Mesenchymal stem cell (in vitro differentiated cells and primary cell): ENCODE results near the gene STUM.

Experiments
- DNase-seq: peaks from one replicate; pipeline ENCODE4 v3.0.0-alpha.2; 2013
- H2AFZ ChIP-seq: one replicate; pipeline ENCODE4 v1.6.1; 2013; ENCODE audit warnings: low read depth, mild to moderate bottlenecking, control low read depth, inconsistent platforms, low read length, moderate library complexity
- H2AK5ac ChIP-seq: 2 replicates; pipeline ENCODE4 v1.6.1; 2013; ENCODE audit warnings: low read length, moderate library complexity, mild to moderate bottlenecking, inconsistent platforms; ENCODE audit not compliant: severe bottlenecking
- H2BK120ac ChIP-seq: one replicate; pipeline ENCODE4 v1.6.1; 2013; ENCODE audit warnings: low read depth, mild to moderate bottlenecking, inconsistent platforms, low read length, moderate library complexity
- H2BK12ac ChIP-seq, 2 experiments: one replicate each; pipeline ENCODE4 v1.6.1; 2013; ENCODE audit warnings: inconsistent platforms in 2 of 2, low read length in 2 of 2, mild to moderate bottlenecking in 2 of 2, moderate library complexity in 2 of 2, control low read depth in 1 of 2
- H2BK15ac ChIP-seq: one replicate; pipeline ENCODE4 v1.6.1; 2013; ENCODE audit warnings: mild to moderate bottlenecking, low read depth, inconsistent platforms; ENCODE audit not compliant: poor library complexity, severe bottlenecking
- H2BK5ac ChIP-seq: 2 replicates; pipeline ENCODE4 v1.6.1; 2013; ENCODE audit warnings: low read depth, mild to moderate bottlenecking, low read length, control low read depth, inconsistent platforms; ENCODE audit not compliant: poor library complexity, severe bottlenecking
- H3K14ac ChIP-seq, 2 experiments: one replicate each; pipeline ENCODE4 v1.6.1; 2013; ENCODE audit warnings: inconsistent platforms in 2 of 2, low read length in 2 of 2, control low read depth in 1 of 2, mild to moderate bottlenecking in 1 of 2, moderate library complexity in 1 of 2
- H3K18ac ChIP-seq, 2 experiments: one replicate each; pipeline ENCODE4 v1.6.1; 2013; ENCODE audit warnings: inconsistent platforms in 2 of 2, low read length in 2 of 2, control low read depth in 1 of 2, low read depth in 1 of 2, mild to moderate bottlenecking in 1 of 2
- H3K23ac ChIP-seq, 2 experiments: one replicate each; pipeline ENCODE4 v1.6.1; 2013; ENCODE audit warnings: inconsistent platforms in 2 of 2, low read length in 2 of 2, mild to moderate bottlenecking in 2 of 2, moderate library complexity in 2 of 2, control low read depth in 1 of 2
- H3K27ac ChIP-seq: 2 replicates; pipeline ENCODE4 v1.5.1; 2013; ENCODE audit warnings: mild to moderate bottlenecking, moderate library complexity, low read length, control low read depth, inconsistent platforms; ENCODE audit not compliant: poor library complexity, severe bottlenecking
- H3K27me3 ChIP-seq, 2 experiments: 2 replicates each; pipeline versions ENCODE4 v1.6.1 to v1.7.0; 2013; ENCODE audit warnings: low read length in 2 of 2, mild to moderate bottlenecking in 2 of 2, moderate library complexity in 2 of 2, control low read depth in 1 of 2, inconsistent platforms in 1 of 2; ENCODE audit not compliant: control insufficient read depth in 1 of 2, insufficient read depth in 1 of 2
- H3K36me3 ChIP-seq, 2 experiments: 2 replicates each; pipeline versions ENCODE4 v1.6.1 to v1.7.0; 2013; ENCODE audit warnings: low read length in 2 of 2, control low read depth in 1 of 2, inconsistent platforms in 1 of 2, low read depth in 1 of 2, mild to moderate bottlenecking in 1 of 2; ENCODE audit not compliant: insufficient read depth in 2 of 2, control insufficient read depth in 1 of 2
- H3K4ac ChIP-seq, 2 experiments: one replicate each; pipeline ENCODE4 v1.6.1; 2013; ENCODE audit warnings: inconsistent platforms in 2 of 2, low read length in 2 of 2, mild to moderate bottlenecking in 2 of 2, moderate library complexity in 2 of 2, control low read depth in 1 of 2, low read depth in 1 of 2
- H3K4me1 ChIP-seq: 2 replicates; pipeline ENCODE4 v1.6.1; 2013; ENCODE audit warnings: low read depth, low read length, control low read depth; ENCODE audit not compliant: control insufficient read depth, insufficient read depth
- H3K4me2 ChIP-seq: 2 replicates; pipeline ENCODE4 v1.6.1; 2013; ENCODE audit warnings: low read length, mild to moderate bottlenecking, inconsistent platforms; ENCODE audit not compliant: poor library complexity, severe bottlenecking
- H3K4me3 ChIP-seq, 2 experiments: 2 replicates each; pipeline versions ENCODE4 v1.5.1 to v1.7.0; 2013; ENCODE audit warnings: low read length in 2 of 2, mild to moderate bottlenecking in 2 of 2, control low read depth in 1 of 2, low read depth in 1 of 2; ENCODE audit not compliant: insufficient read depth in 1 of 2
- H3K79me1 ChIP-seq: replicated peaks from 2 replicates; pipeline ENCODE4 v1.6.1; 2013; ENCODE audit warnings: mild to moderate bottlenecking, control low read depth, low read length, inconsistent platforms; ENCODE audit not compliant: poor library complexity, severe bottlenecking
- H3K9ac ChIP-seq: 2 replicates; pipeline ENCODE4 v1.7.0; 2013; ENCODE audit warnings: mild to moderate bottlenecking, low read length, moderate library complexity
- H3K9me3 ChIP-seq: 2 replicates; pipeline ENCODE4 v1.7.0; 2013; ENCODE audit warnings: mild to moderate bottlenecking, low read length; ENCODE audit not compliant: control insufficient read depth
- H4K8ac ChIP-seq: one replicate; pipeline ENCODE4 v1.6.1; 2013; ENCODE audit warnings: inconsistent platforms, mild to moderate bottlenecking, low read length, moderate library complexity
- H4K91ac ChIP-seq: one replicate; pipeline ENCODE4 v1.6.1; 2013; ENCODE audit warnings: mild to moderate bottlenecking, low read length, inconsistent platforms
- WGBS: methylation state at CpG from one replicate; pipeline ENCODE4 v1.1.7; 2013; ENCODE audit warnings: mixed read lengths; 5-methylcytosine and 5-hydroxymethylcytosine counted together

STUM gene

GRCh38 chr1:226652613-226653012 is 104.0 kb downstream of the STUM start:
- 89% methylated on average over 6 of the region's 6 CpGs for WGBS

GRCh38 chr1:226653311-226653921 is 104.9 kb downstream of the STUM start:
- no peak overlapping the region for H3K4me2 ChIP-seq
- 91% methylated on average over 11 of the region's 11 CpGs for WGBS
- H3K9me3 ChIP-seq, result no peaks in the 10 kb centered on the region
- H3K79me1 ChIP-seq, result peaks cover 13% of the 10 kb centered on the region
- H2BK120ac ChIP-seq, result no peak overlapping the region
- no peak overlapping the region for H3K9ac ChIP-seq
- H3K4me3 ChIP-seq, result no peak overlapping the region
- no peak overlapping the region for H3K18ac ChIP-seq
- H3K4me1 ChIP-seq, result peaks cover 34% of the 10 kb centered on the region
- H2BK15ac ChIP-seq, result peak overlapping the region; percentile 31
- no peak overlapping the region for H3K23ac ChIP-seq
- no peak overlapping the region for H3K4ac ChIP-seq
- no peak overlapping the region for H3K27ac ChIP-seq
- H2BK12ac ChIP-seq, result peak overlapping the region in 1 of 2 experiments; percentile 0
- H3K27me3 ChIP-seq, result no peaks in the 10 kb centered on the region
- no peak overlapping the region for H3K14ac ChIP-seq
- peak overlapping the region; percentile 21 for H2AK5ac ChIP-seq
- peaks cover 0 to 1% of the 10 kb centered on the region in 2 experiments for H3K36me3 ChIP-seq
- H4K8ac ChIP-seq, result peak overlapping the region; percentile 5
- no peak overlapping the region for H2BK5ac ChIP-seq
- H4K91ac ChIP-seq, result no peak overlapping the region
- no peak for DNase-seq
- no peak overlapping the region for H2AFZ ChIP-seq

More at GRCh38 chr1:226652613-226653012, 104.0 kb downstream of the STUM start:
- Histone ChIP-seq H2BK12ac (no peak overlapping the region), H2BK15ac (no peak overlapping the region), H3K23ac (no peak overlapping the region), H2BK5ac (no peak overlapping the region), H4K8ac (no peak overlapping the region), H3K14ac (no peak overlapping the region), H3K9ac (no peak overlapping the region), H3K79me1 (peaks cover 10% of the 10 kb centered on the region), H3K4me2 (no peak overlapping the region), H2AFZ (no peak overlapping the region), H3K27me3 (no peaks in the 10 kb centered on the region), H4K91ac (peak overlapping the region; percentile 45), H3K4ac (no peak overlapping the region), H3K4me1 (peaks cover 34% of the 10 kb centered on the region), H3K4me3 (no peak overlapping the region), H3K27ac (no peak overlapping the region), H3K9me3 (no peaks in the 10 kb centered on the region), H2BK120ac (no peak overlapping the region), H3K36me3 (peaks cover 5 to 9% of the 10 kb centered on the region in 2 experiments), H2AK5ac (no peak overlapping the region), H3K18ac (no peak overlapping the region)
- DNase-seq, result no peak

DNA sequence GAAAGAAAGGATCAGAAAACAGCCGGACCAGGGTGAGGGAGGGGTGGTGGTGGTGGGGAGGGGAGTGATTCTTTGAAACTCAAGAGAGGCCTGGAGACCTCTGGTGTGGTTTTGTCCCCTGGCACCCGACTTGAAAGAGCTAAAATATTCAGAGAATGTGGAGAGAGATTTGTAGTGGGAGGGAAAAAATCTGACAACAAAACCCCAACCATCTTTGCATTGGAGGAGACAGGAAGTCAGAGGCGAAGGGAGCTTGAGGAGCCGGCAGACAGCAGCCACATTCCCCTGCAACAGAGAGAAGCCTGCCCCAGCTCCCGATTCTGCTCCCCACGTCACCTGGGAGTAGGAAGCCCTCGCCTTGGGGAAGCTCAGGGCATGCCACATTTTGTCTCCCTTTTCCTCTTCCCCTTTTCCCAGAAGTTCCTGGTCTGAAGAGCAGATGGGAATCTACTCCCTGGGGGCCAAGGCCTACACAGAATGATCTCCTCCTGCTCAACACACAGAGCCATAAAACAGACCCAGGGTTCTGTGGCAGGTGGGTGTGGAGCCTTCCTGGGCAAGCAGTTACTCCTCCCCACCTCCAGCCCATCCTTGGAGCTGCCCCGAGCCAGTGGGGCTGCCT is 105.6 kb downstream of the STUM start:
- H3K27ac ChIP-seq, result peak overlapping the region; percentile 45
- no peak overlapping the region for H2AFZ ChIP-seq
- H2BK15ac ChIP-seq, result no peak overlapping the region
- no peak overlapping the region for H3K14ac ChIP-seq
- WGBS, result 31% methylated on average over 7 of the region's 8 CpGs
- peak overlapping the region; percentile 7 to 61 for H2BK12ac ChIP-seq
- H3K4ac ChIP-seq, result peak overlapping the region in 1 of 2 experiments; percentile 22
- peaks cover 34% of the 10 kb centered on the region for H3K4me1 ChIP-seq
- H3K23ac ChIP-seq, result no peak overlapping the region
- no peak overlapping the region for H3K9ac ChIP-seq
- peak overlapping the region; percentile 9 to 67 for H3K18ac ChIP-seq
- H3K79me1 ChIP-seq, result peaks cover 20% of the 10 kb centered on the region
- DNase-seq, result peak; percentile 46
- peak overlapping the region; percentile 25 for H4K8ac ChIP-seq
- no peak overlapping the region for H2BK5ac ChIP-seq
- no peaks in the 10 kb centered on the region for H3K9me3 ChIP-seq
- peak overlapping the region; percentile 10 for H4K91ac ChIP-seq
- no peak overlapping the region for H3K4me2 ChIP-seq
- H2BK120ac ChIP-seq, result no peak overlapping the region
- H2AK5ac ChIP-seq, result peak overlapping the region; percentile 18
- no peak overlapping the region for H3K4me3 ChIP-seq
- H3K27me3 ChIP-seq, result no peaks in the 10 kb centered on the region
- no peaks in the 10 kb centered on the region for H3K36me3 ChIP-seq

DNA sequence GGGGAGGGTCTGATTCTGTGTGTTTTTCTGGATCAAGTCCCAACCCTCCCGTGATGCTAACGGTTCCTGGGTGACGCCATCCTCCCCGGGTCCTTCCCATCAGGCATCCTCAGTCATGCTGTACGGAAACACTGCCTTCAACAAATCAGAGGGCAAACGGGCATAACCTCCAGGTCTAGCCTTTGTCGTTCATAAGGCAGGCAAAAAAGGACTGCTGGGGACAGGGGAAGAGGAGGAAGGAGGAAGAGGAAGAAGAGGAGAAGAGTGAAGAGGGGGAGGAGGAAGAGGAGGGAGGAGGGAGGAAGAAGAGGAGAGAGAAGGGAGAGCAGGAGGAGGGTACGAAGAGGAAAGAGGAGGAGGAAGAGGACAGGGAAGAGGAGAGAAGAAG is 106.1 kb downstream of the STUM start:
- Histone ChIP-seq H3K4me2 (no peak overlapping the region), H3K23ac (no peak overlapping the region), H3K27me3 (no peaks in the 10 kb centered on the region), H3K14ac (peak overlapping the region in 1 of 2 experiments; percentile 19), H4K8ac (peak overlapping the region; percentile 25), H3K4me1 (peaks cover 34% of the 10 kb centered on the region), H3K18ac (peak overlapping the region; percentile 9 to 67), H2BK15ac (no peak overlapping the region), H3K4ac (peak overlapping the region in 1 of 2 experiments; percentile 22), H2AFZ (no peak overlapping the region), H2BK5ac (no peak overlapping the region), H3K4me3 (no peak overlapping the region), H3K27ac (no peak overlapping the region), H3K9me3 (no peaks in the 10 kb centered on the region), H3K79me1 (peaks cover 24% of the 10 kb centered on the region), H2BK12ac (peak overlapping the region; percentile 7 to 61), H2BK120ac (no peak overlapping the region), H3K36me3 (no peaks in the 10 kb centered on the region), H2AK5ac (peak overlapping the region; percentile 32), H4K91ac (peak overlapping the region; percentile 10), H3K9ac (no peak overlapping the region)
- WGBS, result 86% methylated on average over 8 of the region's 8 CpGs
- no peak for DNase-seq
